OCI-LY3 (cell line): ENCODE data around the gene SORBS1.

Experiments used
- H2AFZ ChIP-seq: fragments of 200-600, 300-600 bp; shearing (Covaris generic); 2 replicates; pipeline ENCODE4 v1.6.0; 2014; ENCODE audit warnings: antibody characterized with exemption, low read depth, low read length
- H3K27ac ChIP-seq: fragments of 200-600, 300-600 bp; sonication (generic); 2 replicates; pipeline ENCODE4 v1.5.1; 2014; ENCODE audit warnings: mild to moderate bottlenecking, low read length, moderate library complexity, mixed read lengths
- H3K27me3 ChIP-seq: fragments of 200-600, 300-600 bp; sonication (generic); 2 replicates; pipeline ENCODE4 v1.6.1; 2014; ENCODE audit warnings: low read depth, low read length, mixed read lengths
- H3K36me3 ChIP-seq: fragments of 200-600, 300-600 bp; sonication (generic); replicated peaks from 2 replicates; pipeline ENCODE3; 2014; ENCODE audit warnings: low read depth, low read length, mixed read lengths
- H3K4me1 ChIP-seq: fragments of 300-600, 200-600 bp; sonication (generic); 2 replicates; pipeline ENCODE4 v1.6.1; 2014; ENCODE audit warnings: low read length, mixed read lengths
- H3K4me2 ChIP-seq: fragments of 200-600, 300-600 bp; sonication (generic); 2 replicates; pipeline ENCODE4 v1.6.1; 2014; ENCODE audit warnings: low read length, mixed read lengths
- H3K4me3 ChIP-seq: fragments of 300-600, 200-600 bp; sonication (generic); 2 replicates; pipeline ENCODE4 v1.5.1; 2014; ENCODE audit warnings: antibody characterized with exemption, mild to moderate bottlenecking, low read length, moderate library complexity
- H3K79me2 ChIP-seq: fragments of 300-600, 200-600 bp; shearing (Covaris generic); 2 replicates; pipeline ENCODE4 v1.6.1; 2014; ENCODE audit warnings: mild to moderate bottlenecking, low read length, mixed read lengths
- H3K9ac ChIP-seq: fragments of 300-600, 200-600 bp; shearing (Covaris generic); 2 replicates; pipeline ENCODE4 v1.6.0; 2014; ENCODE audit warnings: mild to moderate bottlenecking, low read length, moderate library complexity
- H3K9me3 ChIP-seq: fragments of 200-600, 300-600 bp; shearing (Covaris generic); 2 replicates; pipeline ENCODE4 v1.6.1; 2014; ENCODE audit warnings: low read length, mixed read lengths; ENCODE audit not compliant: insufficient read depth
- H4K20me1 ChIP-seq: fragments of 200-600, 300-600 bp; sonication (generic); 2 replicates; pipeline ENCODE4 v1.6.1; 2016; ENCODE audit warnings: low read length, mixed read lengths; ENCODE audit not compliant: insufficient read depth
- EZH2phosphoT487 ChIP-seq: fragments of 200-600 bp; shearing (Covaris generic); IDR thresholded peaks from 2 replicates; pipeline ENCODE4 v1.6.1; 2018; ENCODE audit warnings: antibody characterized with exemption, mixed run types, low read depth
- TF ChIP-seq, protein P1 (sequence below): fragments of 200-600, 300-600 bp; sonication (generic); IDR thresholded peaks from 2 replicates; pipeline ENCODE4 v1.5.1; 2014; ENCODE audit warnings: antibody characterized with exemption, low read length, low read depth

Gene SORBS1

DNA sequence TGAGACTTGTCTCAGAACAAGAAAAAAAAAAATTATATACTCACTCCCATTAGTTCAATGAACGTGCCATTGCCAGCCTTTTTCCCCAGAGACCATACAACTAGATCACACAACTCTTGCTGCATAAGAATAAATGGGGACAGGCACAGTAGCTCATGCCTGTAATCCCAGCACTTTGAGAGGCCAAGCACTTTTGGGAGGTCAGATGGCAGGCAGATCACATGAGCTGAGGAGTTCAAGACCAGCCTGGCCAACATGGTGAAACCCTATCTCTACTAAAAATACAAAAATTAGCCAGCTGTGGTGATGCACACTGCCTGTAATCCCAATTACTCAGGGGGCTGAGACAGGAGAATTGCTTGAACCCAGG is 284.0 kb downstream of the SORBS1 start:
- no peak overlapping the region for H3K4me2 ChIP-seq

DNA sequence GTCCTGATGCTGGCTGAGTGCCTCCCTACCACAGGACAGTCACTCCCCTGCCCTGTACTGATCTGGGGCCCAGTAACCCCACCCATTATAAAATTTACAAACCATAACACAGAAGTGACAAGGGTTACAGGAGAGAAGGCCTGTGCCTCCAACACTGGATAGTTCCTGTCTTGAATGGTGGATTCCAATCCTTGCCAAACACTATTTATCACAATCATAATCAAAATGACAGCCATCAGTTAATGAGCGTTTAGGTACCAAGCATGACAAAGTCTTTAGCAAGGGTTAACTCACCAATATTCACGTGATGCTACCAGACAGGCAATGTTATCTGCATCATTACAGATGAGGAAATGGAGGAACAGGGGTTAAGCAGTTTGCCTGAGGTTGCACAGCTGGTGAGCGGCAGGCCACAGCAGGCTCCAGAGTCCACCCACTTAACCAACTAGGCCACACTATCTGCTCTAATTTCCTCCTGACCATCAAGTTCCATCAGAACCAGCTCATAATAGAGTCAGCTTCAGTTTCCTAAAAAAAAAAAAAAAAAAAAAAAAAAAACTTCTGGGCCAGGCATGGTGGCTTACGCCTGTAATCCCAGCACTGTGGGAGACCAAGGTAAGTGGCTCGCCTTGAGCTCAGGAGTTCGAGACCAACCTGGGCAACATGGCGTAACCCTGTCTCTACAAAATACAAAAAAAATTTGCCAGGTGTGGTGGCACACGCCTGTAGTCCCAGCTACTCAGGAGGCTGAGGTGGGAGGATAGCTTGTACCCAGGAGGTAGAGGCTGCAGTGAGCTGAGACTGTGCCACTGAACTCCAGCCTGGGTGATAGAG is 284.6 kb downstream of the SORBS1 start:
- H3K4me1 ChIP-seq, result no peaks in the 10 kb centered on the region
- H3K79me2 ChIP-seq, result no peaks in the 10 kb centered on the region
- no peak overlapping the region for H3K4me3 ChIP-seq
- TF ChIP-seq, protein P1, sequence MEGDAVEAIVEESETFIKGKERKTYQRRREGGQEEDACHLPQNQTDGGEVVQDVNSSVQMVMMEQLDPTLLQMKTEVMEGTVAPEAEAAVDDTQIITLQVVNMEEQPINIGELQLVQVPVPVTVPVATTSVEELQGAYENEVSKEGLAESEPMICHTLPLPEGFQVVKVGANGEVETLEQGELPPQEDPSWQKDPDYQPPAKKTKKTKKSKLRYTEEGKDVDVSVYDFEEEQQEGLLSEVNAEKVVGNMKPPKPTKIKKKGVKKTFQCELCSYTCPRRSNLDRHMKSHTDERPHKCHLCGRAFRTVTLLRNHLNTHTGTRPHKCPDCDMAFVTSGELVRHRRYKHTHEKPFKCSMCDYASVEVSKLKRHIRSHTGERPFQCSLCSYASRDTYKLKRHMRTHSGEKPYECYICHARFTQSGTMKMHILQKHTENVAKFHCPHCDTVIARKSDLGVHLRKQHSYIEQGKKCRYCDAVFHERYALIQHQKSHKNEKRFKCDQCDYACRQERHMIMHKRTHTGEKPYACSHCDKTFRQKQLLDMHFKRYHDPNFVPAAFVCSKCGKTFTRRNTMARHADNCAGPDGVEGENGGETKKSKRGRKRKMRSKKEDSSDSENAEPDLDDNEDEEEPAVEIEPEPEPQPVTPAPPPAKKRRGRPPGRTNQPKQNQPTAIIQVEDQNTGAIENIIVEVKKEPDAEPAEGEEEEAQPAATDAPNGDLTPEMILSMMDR, result no peak
- TF ChIP-seq EZH2phosphoT487, result no peak
- no peak overlapping the region for H3K27ac ChIP-seq
- no peaks in the 10 kb centered on the region for H3K9me3 ChIP-seq
- no peaks in the 10 kb centered on the region for H4K20me1 ChIP-seq
- H3K9ac ChIP-seq, result no peak overlapping the region
- no peaks in the 10 kb centered on the region for H3K27me3 ChIP-seq
- no peak overlapping the region for H2AFZ ChIP-seq
- no peak overlapping the region for H3K4me2 ChIP-seq
- H3K36me3 ChIP-seq, result no peaks in the 10 kb centered on the region

More for the DNA sequence above, 284.0 kb downstream of the SORBS1 start:
- Histone ChIP-seq H3K9ac (no peak overlapping the region), H3K79me2 (no peaks in the 10 kb centered on the region), H3K36me3 (no peaks in the 10 kb centered on the region), H3K9me3 (no peaks in the 10 kb centered on the region), H4K20me1 (no peaks in the 10 kb centered on the region), H3K27ac (no peak overlapping the region), H3K4me1 (no peaks in the 10 kb centered on the region), H2AFZ (no peak overlapping the region), H3K27me3 (no peaks in the 10 kb centered on the region), H3K4me3 (no peak overlapping the region)
- TF ChIP-seq, protein P1, result no peak
- no peak for TF ChIP-seq EZH2phosphoT487

DNA sequence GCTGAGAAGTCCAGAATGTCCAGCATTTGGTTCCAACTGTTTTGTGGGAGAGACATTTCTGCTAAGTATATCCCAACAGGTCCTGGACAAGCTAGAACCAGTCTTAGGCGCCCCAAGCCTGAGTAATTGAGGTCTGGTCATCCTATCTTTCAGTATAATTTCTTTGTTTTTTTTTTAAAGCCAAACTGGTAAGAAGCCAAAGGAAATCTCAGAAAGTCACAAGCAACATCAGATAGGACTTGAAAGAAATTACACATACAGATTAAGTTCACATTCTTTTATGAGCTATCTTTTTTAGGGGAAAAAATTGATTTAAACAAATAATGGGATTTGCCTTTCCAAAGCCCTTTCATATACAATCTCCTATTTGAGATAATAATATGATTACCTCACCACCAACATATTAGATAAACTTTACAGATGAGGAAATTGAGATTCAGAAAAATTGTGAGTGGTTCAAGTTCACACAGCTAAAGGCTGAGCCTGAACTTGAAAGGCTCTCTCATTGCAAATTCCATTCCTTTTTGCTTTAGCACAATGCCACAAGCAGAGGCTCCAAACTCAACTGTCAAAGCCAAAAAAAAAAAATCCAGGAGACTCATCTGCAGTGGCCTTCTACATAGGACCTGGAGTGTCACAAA is 285.3 kb downstream of the SORBS1 start:
- Histone ChIP-seq H3K4me2 (no peak overlapping the region), H2AFZ (no peak overlapping the region), H3K9me3 (no peaks in the 10 kb centered on the region), H3K4me3 (no peak overlapping the region), H3K36me3 (no peaks in the 10 kb centered on the region), H3K27ac (no peak overlapping the region), H3K4me1 (no peaks in the 10 kb centered on the region), H3K27me3 (no peaks in the 10 kb centered on the region), H3K9ac (no peak overlapping the region), H4K20me1 (no peaks in the 10 kb centered on the region), H3K79me2 (no peaks in the 10 kb centered on the region)
- TF ChIP-seq EZH2phosphoT487, result no peak
- TF ChIP-seq, protein P1, result no peak
